Activated CD4-positive, alpha-beta T cell treated with anti-CD3 and anti-CD28 coated beads, Interleukin-2, amount 50 U/mL, for 16 hours (primary cell): Measurements from ENCODE around the gene LRFN2.

ENCODE experiments used
- DNase-seq: peaks from one replicate; pipeline ENCODE4 v3.0.0-alpha.2; 2020

The LRFN2 gene

GRCh38 chr6:40369042-40369441, 218.1 kb downstream of the LRFN2 start:
- DNase-seq, result no peak

DNA sequence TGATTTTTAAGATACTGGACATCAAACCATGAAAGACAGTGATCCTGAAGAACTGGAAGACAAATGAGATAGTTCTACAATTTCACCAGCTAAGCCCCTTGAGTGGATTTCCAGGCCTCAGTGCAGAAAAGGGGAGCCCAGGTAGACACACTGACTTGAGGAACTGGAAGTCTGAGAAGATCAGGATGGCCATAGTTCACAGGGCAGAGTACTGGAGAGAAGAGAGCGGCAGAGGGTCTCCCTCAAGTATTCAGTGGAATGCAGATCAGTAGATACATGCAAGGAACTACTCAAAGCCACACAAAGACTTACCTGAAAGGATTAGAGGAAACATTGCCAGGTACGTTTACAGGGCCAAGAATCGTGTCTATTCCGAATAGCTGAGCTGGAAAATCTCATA, 224.3 kb downstream of the LRFN2 start:
- DNase-seq, result no peak

GRCh38 chr6:40359808-40360207, 227.4 kb downstream of the LRFN2 start:
- no peak for DNase-seq

DNA sequence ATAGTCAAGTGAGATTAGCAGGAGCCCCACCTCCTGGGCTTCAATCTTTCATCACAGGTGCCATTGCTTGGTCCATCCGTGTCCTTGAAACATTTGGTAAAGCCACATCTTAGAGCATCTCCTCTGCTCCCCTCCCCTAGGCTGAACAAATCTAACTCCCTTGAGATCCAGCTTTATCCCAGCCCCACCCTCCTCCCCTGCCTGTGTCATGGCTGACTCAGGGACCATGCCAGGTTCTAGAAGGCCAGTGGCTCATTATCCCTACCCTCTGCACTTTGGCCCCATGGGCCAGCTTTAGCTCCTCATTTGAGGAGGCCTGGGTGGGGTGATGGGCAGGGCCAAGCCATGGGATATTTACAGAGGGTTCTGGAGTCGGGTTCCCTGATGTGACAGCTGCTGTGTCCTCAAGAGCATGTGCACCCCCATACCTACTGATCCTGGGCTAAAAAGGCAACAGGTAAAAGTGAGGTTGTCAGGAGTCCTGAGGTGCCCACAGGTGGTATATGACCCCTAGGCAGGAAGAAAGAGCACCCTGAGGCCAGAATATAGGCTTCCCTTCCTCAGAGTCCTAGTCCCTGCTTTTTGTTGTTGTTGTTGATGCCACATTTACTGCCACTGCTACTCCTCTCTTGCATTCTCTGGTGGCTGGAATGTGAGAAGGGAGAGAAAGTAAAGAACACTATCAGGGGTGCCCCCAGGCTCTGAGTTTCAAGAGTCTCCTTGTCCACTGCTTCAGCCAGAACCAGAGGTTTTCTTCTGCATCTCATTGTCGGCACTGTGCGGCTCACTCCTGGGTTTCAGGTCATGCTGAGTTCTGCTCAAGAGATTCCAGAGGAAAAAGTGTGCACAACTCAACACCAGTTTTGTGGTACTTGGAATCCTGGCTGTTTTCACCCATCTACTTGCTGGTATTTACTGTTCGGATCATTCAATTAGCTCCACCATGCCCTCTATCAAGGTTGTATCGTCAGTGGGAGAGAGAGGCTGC, 228.4 kb downstream of the LRFN2 start:
- no peak for DNase-seq

DNA sequence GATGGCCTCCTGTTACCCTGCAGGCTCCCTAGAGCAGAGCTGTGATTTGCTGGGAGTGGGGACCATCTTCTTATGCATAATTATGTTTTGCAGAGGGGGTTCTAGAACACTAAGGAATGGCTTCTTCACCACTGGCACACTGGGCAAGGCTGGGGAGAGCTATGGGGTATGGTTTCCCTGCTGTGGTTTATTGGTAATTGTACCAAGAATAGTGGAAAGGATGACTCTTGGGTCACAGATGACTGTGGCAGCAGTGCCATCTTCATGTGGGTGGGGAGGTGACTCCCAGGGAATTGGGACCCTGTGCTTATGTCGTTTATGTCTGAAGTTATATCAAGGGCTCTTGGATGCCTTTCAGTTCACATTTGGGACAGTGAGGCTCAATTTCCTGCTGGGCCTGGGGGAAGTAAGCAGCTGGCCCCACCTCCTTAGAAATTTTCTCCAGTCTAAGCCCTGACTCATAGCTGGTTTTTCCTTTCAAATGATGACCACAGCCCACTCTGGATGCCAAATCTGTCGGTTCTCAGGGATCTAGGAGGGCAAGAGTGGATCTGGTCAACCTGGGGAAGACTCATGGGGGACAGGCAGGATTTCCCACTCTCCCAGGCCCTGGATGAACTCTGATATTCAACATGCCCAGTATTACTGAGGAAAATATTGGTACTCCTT, 230.8 kb downstream of the LRFN2 start:
- DNase-seq, result peak; percentile 8

GRCh38 chr6:40355532-40355931, 231.6 kb downstream of the LRFN2 start:
- DNase-seq, result no peak

- no peak for DNase-seq
Measured at GRCh38 chr6:40355066-40355465, 232.1 kb downstream of the LRFN2 start.

DNA sequence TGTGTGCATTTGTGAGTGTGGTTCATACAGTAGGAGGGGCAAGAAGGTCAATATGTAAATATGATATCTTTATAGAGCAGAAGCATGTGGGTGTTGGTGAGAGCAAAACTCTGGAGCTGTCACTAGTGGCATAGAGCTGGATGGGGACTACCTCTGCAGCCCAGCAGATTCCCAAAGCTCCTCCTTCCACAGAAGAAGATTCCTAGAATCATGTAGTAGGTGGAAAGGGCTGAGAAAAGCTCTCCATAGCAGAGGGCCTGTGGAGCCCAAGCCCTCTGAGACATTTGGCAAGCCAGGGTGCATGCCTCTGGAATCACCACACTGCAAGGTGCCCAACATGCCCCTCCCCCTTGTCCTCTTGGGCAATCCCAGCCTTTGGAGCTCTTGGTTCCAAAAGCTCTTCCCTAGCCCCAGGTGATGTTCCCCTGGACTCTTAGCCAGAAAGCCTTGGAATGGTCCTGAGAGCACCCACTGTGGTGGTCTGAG, 233.2 kb downstream of the LRFN2 start:
- DNase-seq, result no peak

DNA sequence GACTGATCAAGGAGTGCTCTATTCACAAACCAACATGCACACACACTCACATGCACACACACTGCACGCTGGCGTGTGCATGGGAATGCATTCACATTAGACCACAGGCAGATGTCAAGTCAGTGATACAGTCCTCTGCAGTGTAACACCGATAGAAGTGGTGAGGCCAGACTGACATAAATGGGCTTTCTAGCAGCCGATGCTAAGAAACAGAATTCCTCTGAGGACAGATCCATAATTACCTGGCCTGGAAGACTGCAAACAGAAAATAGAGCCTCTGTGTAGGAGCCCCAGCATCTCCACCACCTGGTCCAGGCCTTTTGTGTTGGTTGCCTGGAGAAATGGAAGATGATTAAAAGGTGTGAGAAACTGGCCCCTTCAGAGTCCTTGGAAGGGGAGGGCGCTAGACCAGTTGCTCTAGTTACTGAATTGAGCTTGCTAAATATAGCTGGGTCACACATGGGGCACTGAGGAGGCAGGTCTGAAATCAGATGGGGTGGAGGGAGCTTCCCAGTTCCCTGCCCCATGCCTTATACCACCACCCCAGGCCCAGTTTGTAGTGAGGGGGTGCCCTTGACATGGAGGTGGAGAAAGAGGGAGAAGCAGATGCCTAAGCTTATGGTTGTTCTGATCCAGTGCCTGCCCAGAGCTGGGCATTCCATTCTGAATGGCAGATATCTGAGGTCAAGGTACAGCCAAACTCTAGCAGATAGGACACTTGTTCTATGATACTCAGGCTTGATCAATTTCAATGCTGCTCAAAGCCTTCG, 233.8 kb downstream of the LRFN2 start:
- no peak for DNase-seq

DNA sequence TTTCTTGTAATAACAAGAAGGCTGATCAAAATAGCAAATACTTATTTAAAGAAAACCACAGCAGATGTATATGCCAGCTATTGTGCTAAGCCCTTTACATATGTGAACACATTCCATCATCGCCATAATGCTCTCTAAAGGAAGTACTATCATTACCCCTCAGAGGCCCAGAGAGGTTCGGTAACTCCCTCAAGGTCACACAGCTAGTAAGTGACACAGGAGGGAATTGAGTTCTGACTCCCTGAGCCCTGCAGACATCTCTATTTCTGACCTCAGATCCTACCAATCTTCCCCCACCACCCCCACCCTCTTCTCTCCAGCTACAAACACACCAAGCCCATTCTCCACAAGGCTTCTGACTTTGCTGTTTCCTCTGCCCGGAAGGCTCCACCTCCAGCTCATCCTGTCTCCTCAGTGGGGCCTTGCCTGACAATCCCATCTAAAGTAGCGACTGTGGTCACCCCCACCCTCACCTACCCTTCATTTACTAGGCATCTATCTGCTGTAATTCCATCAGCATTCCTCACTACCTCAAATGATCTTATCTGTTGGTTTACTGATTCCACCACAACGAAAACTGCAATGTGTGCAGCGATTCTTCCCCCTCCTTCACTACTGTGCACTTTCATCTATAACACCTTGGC, 234.5 kb downstream of the LRFN2 start:
- DNase-seq, result no peak

DNA sequence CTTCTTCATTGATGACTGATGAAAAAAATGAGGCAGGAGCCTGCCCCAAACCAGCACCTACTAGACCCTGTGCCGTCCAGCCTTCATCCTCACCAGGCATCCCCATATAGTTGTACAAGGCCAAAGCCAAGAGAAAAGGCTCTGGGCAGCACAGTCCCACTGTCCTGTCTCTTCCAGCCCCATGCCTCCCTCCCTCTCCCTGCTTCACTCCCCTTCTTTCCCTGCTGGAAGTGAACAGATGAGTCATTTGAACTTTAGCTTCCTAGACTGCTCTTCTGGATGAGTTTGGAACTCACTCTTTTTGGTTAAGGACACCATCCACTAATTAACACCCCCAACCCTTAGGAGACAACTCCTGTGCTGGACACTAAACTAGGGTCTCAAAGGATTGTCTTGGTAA, 235.2 kb downstream of the LRFN2 start:
- no peak for DNase-seq

- DNase-seq, result no peak
Measured at GRCh38 chr6:40350747-40351217, 236.4 kb downstream of the LRFN2 start.

- DNase-seq, result no peak
Measured at GRCh38 chr6:40349901-40350746, 237.0 kb downstream of the LRFN2 start.

GRCh38 chr6:40349123-40349900, 237.9 kb downstream of the LRFN2 start:
- no peak for DNase-seq

DNA sequence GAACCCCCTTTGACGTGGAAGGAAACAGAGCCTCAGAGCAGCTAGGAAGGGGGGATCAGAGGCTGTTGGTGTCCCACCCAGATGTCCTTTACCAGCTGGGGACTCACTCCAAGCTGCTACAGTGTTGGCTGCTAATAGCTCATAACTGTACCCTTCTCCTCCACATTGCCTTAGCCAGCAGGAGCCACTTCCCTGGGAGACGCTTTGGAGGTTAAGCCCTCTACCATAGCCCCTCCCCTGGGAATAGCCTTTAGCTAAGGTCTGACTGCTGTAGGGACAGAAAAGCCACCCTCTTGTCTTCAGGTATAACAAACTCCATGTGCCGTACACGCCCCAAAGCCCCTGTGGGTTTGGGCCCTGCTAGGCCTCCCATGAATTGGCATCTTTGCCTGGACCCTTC, 238.6 kb downstream of the LRFN2 start:
- DNase-seq, result no peak

GRCh38 chr6:40347571-40348011, 239.6 kb downstream of the LRFN2 start:
- no peak for DNase-seq

DNA sequence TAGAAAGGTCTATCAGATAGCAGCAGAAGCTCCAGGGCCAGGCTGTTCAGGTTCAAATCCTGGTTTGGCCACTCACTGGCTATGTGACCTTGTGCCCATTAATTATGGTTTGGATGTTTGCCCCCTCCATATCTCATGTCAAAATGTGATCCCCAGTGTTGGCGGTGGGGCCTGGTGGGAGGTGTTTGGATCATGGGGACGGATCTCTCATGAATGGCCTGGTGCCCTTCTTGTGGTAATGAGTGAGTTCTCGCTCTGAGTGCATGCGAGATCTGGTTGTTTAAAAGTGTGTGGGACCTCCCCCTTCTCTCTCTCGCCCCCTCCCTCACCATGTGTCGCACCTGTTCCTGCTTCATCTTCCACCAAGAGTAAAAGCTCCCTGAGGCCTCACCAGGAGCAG, 240.9 kb downstream of the LRFN2 start:
- DNase-seq, result no peak

- no peak for DNase-seq
Measured at GRCh38 chr6:40344566-40345167, 242.5 kb downstream of the LRFN2 start.

- no peak for DNase-seq
Measured at GRCh38 chr6:40343877-40344565, 243.1 kb downstream of the LRFN2 start.
